CD4-positive, alpha-beta T cell treated with Interleukin-6 at 100 ng/mL for 8 hours (primary cell): ENCODE data around the gene NRP1.
"Not testable (repeated sequence)": the region's sequence is repeated elsewhere in the genome, so short reads cannot be mapped to it uniquely, and the experiment has no call there.

Experiments used
- DNase-seq: peaks from one replicate; pipeline ENCODE4 v3.0.0-alpha.2; 2020; ENCODE audit warnings: mixed read lengths, low spot score

NRP1 gene

DNA sequence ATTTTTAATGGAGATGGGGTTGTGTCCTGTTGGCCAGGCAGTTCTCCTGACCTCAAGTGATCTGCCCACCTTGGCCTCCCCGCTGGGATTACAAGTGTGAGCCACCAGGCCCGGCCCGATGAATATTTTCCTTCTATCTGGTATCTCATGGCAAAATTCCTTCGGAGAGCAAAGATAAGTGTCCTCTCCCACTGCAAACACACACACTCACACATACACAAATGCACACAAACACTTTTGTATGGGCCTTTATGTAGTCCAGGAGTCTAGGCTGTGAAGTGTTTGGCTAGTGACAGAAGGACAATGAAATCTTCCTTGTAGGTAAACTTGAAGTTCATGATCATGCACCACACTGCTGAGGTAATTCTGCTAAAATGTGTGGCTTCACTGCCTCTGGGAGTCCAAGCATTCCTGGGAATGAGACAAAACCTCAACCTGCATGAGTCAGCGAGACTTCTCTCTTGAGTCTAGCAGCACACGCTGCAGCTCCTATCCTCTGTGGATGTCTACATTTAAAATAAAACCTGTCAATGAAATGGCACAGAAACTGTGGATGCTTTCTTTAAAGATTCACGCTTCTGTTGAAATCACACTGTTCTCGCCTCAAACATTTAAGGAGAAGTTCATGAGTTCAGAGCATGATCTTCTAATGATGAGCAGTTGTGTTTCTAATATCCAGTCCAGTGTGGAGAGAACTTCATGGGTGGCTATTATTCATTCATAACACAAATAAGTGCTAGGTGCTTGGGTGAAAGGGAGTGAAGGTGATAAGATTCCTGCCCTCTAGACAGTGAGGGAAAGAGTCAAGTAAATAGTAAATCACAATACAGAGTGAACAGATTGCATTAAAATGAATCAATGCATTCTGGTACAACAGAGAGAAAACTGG is 96.5 kb downstream of the NRP1 start:
- DNase-seq, result no peak

DNA sequence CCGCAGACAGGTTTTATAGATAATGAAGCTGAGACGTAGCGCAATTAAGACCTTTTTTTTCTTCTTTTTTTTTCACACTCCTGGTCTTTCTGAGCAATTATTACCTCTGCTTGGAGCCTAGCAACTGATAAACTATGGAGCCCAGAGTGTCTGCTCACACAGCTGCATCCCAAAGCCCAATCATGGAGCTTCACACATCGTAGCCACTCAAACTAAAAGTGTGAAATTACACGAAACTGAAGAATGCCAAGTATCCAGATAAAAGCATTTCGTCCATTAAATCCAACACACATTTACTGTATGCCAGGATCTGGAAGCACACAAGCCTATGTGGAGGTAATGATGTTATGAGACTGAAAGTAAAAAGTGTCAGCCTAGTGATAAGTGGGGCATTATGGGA is 97.6 kb downstream of the NRP1 start:
- no peak for DNase-seq

DNA sequence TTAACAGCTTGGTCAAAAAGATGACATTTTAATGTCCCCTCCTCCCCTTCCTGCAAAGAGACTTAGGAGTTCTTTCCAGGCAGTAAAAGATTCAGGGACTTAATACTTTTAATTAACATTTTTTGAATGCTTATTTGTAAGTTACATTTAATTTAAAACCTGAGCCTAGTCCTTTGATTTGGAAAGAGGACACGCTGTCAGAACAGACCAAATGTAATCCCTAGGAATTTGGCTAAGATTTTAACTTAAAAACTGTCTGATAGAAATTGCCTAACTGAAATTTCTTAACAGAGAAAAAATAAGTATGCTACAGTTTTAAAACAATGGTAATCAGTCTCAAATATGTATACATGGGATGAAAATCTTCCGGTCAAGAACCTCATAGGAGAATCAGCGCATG is 98.5 kb downstream of the NRP1 start:
- DNase-seq, result no peak

DNA sequence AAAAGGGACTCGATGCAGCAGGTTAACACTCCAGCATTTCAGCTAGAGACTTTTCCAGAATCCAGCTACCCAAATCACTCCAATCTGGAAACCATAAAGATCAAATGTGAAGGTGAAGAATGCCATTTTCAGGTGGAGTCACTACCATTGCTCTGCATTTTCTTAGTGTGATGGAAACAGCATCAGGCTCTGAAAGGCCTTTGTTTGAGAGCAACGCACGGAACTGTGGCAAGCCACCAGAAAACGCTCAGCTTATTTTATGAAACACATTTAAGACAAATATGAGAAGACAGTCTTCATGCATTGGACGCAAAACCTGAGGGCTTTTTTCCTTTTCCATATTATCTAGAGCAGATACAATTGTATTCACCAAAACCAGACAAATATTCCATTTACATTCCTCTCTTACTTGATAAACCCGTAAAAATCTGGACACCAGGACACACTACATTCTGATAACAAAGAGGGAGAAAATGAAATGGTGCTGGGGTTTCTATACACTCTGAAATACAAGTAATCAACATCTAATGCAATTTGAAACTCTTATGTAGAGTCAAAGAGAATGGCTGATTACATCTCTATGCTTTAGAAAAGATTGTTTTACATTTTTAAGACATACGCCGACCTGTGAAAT is 99.1 kb downstream of the NRP1 start:
- no peak for DNase-seq

DNA sequence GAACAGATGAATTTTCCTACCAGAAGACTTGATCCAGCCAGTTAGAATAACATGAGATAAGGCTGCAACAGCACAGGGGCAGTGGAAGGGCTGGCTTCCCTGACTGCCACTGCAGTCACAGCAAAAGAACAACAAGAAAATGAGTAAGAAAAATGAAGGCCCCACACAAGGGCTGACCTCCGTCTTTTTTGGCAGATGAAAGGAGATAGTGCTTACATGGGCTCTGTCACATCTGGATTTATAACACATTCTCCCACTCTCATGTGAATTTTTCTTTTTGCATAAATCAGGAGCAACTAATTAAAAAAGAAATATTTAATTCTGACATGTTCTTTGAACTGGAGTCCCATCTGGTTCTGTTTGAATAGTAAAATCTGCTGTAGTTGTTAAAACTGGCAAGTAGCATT is 99.6 kb downstream of the NRP1 start:
- DNase-seq, result no peak

DNA sequence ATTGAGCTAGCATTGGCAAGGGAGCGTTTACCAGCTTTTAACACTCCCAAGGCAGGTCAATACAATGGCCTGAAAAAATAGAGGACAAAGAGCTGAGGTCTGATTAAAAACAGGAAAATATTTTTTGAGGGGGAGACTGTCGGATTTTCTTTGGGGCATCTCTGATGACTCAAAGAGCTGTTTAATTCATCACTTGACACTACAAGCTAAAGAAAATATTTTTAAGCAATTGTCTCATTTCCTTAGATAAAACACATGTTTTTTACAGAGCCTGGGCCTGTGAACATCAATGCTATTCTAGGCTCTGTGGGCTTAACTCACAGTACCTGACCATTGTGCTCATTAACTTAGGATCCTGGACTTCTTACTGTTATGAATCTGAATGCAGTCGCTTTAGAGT is 100.8 kb downstream of the NRP1 start:
- no peak for DNase-seq

DNA sequence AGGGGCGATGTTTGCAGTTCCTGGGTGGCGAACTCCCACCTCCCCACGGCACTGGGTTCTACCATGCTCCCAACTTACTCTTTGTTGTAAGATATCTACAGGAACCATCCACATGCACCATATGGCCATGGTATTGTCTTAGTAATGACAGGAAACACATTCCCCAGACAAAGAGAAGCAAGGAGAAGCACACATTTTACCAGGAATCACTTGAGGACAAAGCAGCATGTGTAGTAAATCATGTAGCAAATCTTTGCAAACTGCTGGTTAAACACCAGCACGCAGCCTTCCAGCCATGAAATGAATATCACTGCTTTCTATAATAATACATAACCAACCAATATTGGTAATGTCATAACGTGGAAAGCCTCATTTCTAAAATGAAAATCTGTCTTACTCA is 101.2 kb downstream of the NRP1 start:
- DNase-seq, result no peak

DNA sequence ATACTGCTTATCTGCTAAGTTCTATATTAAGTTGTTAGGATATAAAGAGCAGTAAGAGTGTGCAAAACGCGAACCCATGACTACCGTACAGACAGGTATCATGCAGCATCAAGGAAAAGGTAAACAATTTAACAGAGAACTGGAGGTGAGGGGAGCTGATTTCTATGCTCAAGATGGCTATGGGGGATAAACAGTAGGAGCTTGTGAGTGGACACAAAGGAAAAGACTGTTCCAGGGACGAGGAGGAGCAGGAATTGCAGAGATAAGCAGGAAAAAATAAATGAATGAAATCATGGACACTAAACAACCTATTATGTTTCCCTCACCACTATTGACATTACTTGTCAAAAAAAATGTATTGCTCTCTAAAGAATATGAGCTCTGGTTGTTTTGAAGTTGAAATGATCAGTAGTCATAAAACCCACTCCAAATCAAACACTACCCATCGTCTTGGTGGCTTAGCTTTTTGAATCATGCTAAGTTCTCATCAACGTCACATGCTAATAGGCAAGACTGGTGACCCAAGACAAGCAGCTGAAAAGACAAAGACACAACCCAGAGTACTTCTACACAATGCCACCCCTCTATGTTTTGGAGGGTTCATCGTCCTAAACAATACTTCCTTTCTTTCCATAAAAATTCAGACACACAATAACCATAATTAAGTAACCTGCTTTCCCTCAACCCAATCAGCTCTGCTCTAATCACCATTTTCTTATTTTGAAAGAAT is 102.7 kb downstream of the NRP1 start:
- no peak for DNase-seq

DNA sequence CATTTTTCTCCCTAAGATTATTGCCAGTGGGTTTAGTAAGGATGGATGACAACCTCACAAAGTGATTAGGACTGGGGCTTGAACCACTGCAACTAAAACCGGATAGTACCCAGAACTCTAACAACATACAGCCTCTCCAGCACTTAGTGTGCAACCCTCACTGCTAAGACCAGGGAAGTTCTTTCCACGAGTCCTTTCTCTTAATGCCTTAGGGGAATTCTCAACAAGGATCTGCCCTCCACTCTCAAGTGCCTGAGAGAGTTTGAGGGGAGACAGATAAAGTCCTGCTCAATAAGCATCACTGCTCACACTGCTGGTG is 104.6 kb downstream of the NRP1 start:
- no peak for DNase-seq

DNA sequence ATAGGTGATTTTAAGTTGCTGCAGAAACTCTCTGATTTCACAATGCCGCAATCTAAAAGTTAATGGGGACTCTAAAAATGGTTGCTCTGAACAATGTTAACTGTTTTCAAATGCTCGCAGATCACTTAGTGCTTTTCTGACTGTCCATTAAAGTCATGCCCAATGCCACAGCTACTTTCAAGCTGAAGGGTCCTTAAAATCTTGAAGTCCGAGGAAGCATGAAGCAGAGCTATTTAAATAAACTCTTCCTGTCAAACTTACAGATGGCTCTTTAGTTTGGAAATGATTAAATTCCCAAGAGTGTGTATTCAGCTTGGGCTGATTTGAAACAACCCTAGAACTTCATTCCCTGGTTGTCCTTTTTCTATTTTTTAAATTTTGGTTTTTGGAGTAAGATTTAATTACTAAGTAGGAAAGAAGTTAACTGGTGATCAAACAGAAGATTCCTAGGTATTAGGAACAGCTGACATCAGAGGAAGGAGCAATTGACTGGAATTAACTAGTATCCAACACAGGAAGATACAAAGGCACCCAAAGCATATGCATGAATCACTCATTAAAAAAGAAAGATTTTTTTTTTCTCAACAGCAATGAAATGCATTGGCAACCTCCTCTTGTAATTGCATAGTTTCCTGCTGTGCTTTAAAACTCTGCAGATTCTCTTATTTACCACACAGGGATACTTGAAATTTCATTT is 105.1 kb downstream of the NRP1 start:
- no peak for DNase-seq

DNA sequence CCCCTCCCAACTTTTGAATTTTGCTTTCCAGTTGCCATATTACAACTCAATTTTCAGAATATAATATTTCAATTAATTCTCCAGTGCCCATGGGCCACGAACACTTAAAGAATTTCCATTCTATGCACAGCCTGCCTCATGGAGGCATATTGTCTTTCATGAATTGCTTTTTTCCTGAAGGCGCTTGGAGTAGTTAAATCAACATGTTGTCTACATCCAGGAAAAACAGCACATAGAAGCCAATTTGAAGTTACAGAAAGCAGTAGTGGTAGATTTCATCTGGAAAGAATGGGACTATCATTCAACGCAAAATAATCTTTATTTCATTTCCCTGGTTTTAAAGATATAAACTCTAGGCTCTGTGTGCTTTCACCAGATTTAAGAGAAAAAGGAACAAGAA is 106.0 kb downstream of the NRP1 start:
- no peak for DNase-seq

DNA sequence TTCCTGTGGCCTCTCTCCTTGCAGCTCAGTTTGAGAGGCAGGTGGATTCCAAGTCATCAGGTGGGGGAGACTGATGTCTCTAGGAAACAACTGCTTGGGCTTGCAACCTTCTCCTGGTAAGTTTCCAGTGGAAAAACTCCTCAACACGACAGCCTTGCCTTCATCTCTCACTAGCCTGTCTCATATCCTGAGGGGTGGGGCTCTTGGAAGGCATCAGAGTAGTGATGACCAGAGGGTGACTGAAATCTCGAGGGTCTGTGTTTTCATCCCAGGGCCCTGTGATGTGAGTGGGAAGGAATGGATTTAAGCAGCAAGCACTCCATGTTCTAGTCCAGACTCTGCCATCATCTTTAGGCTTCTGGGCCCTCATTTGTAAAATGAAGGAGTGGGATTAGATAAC is 107.0 kb downstream of the NRP1 start:
- DNase-seq, result no peak

DNA sequence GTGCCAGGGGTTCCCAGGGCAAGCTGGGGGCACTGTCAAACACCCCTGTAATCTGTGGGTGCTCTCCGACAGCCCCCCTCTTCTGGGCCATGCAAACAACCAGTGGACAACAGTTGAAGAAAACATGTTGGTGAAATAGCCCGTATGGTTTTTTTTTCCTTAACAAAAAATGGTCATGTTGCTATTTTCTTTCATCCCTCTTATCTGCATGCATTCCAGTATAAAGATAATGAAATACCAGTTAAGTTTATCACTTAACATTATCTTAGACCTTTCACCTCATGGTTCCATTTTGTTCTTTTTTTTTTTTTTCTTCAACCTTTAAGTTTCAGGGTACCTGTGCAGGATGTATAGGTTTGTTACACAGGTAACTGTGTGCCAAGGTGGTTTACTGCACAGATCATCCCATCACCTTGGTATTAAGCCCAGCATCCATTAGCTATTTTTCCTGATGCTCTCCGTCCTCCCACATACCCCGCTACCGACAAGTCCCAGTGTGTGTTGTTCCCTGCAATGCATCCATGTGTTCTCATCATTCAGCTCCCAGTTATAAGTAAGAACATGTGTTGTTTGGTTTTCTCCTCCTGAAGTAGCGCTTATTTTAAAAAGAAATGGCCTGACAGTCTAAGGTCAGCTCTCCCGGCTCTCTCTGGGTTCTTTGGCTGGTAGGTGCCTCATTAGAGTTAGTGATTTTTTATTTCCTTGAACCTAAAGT is 110.1 kb downstream of the NRP1 start:
- no peak for DNase-seq

DNA sequence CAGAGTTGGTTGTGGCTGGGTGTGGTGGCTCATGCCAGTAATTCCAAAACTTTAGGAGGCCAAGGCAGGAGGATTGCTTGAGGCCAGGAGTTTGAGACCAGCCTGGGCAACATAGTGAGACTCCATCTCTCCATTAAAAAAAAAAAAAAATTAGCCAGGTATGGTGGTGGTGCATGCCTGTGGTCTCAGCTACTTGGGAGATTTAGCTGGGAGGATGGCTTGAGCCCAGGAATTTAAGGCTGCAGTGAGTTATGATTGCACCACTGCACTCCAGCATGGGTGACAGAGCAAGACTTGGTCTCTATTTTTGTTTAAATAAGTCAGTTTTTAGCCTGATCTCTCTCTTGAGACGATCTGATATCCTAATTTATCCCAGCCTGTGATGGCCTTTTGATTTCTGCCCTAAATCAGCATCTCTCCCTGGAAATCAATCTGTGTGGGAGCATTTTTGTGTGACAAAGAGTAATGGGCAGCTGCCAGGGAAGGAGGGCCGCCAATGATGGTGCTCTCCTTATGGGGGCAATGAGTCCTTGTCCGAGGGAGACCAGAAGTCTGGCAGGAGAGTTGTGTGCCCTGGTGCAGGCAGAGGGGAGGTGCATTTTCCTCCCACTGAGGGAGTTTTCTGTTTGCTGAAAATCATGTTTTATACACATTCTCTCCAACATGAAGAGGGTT is 111.0 kb downstream of the NRP1 start:
- DNase-seq, result no peak

DNA sequence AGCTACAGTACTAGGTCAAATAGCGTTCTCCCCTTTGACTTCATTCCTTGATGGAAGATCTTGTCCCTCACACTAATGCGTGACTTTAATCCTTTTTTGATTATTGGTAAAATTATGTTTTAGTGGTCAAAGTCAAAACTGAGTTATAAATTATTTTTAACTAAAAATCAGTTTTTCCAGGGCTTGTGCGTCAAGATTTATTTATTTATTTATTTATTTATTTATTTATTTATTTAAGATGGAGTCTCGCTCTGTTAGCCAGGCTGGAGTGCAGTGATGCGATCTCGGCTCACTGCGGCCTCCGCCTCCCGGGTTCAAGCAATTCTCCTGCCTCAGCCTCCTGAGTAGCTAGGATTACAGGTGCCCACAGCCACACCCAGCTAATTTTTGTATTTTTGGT is 112.2 kb downstream of the NRP1 start:
- DNase-seq, result not testable (repeated sequence)

DNA sequence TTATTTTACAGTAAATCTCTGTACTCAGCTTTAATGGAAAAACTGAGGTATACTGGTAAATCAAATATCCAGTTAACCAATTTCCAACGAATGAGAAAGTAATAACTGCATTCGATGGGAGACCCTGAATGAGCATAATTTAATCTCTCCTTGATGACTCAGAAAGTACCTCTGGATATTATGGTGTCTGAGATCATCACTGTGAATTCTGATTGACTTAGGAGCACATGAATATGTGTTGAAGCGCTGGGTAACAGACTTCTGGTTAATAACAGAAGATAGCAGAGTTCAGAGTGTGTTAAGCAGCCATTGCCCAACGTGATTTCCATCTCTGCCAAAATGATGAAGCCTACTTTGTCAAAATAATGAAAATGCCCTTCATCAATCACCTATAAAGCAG is 116.6 kb downstream of the NRP1 start:
- DNase-seq, result no peak

DNA sequence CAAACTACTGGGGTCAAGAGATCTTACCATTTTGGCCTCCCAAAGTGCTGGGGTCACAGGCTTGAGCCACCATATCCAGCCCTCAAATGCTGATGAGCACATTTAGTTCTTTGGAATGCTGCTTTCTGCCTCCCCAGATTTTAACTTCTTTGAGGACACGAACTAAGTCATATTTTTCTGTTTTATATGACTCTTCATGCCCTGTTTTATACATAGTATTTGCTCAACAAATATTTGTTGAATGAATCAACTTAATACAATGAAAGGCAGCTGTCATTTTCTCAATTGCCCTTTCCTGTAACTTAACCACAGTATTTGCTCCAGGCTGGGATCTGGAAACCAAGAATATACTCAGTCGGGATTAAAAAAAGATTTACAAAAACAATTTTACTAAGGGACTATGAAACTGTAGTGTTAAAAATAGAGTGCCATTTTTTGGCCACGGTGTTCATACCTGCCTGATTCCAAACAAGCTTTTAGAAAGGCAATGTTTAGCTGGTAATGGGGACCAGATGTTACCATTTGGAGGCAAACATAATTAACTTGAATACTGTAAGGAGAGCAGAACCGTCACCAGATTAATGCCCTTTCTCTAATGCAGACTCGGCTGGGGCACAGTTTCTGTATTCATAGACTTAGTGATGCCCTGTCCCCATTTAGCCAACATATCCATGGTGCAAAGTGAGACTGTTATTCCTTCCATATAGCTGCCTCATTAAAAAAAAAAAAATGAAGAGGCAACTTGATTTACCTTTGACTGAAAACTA is 117.6 kb downstream of the NRP1 start:
- no peak for DNase-seq

DNA sequence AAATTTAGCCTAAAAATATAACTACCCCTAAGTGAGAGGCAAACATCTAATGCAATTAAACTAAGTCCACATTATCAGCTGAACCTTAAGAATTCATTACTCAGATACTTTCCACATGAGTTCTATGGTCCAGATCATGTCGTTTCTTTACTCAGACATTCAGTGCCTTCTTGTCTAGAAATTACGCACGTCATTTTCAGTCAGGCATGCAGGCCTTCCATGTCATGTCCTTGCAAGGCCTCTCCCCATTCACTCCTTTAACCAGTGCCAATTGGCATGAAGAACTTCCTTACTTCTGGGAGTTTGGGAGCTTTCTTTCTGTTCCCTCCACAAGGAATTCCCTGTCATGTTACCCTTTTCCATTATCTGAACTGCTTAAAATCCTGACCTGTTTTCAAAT is 118.8 kb downstream of the NRP1 start:
- no peak for DNase-seq

DNA sequence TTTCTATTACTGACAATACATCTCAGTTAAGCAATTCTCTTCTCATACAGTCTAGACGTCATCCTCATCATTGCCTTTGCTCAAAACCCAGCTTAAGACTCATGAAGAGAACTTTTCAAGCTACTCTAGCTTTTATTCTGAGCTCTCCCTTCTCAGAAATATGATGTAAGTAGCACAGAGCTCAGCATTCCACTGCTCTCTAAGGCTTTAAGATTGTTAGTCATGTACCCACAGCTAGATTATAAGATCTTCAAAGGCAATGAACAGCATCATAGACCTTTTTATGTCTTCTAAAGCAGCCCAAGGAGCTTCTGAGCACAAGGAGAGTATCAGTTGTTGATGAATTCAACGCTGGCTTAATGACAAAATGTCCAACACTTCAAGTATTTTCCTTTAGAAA is 119.3 kb downstream of the NRP1 start:
- DNase-seq, result no peak

DNA sequence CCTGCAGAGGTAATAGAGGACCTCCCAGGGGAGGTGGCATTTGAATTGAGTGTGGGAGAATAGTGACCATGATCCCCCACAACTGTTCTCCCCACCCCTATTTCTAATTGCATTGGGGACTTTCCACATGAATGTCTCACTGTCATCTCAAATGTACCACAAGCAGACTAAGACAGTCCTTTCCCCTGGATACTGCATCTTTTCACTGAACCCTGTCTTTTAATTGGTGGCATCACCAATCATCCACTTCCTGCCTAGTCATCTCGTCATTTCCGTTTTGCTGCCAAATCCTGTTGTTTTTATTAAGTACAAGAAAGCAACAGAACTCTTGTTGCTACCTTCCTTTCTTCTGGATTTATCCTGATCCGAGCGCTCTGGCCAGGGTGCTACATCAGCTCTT is 120.3 kb downstream of the NRP1 start:
- DNase-seq, result no peak
